Measurements from ENCODE around the gene ELANE. TPM values are rescaled to one million over a fixed set of nuclear protein-coding genes. Genes with fewer than 3 reads are reported as not detected.

ELANE gene
- total and polyA plus RNA-seq, 2 experiments from 2014 or later = 0.81 to 0.83 TPM

- TF ChIP-seq EZH2 (IDR thresholded peaks at IDR 0.05; ENCODE audit: borderline replicate concordance) = no peak
- TF ChIP-seq EZH2phosphoT487 (IDR thresholded peaks at IDR 0.05; ENCODE audit: low read depth, severe bottlenecking, unreplicated experiment) = no peak
- TF ChIP-seq CTCF (IDR thresholded peaks at IDR 0.05; ENCODE audit: poor library complexity) = no peak
- Histone ChIP-seq H3K4me1 (ENCODE audit: insufficient read depth) (no peaks in the 10 kb centered on the region), H4K20me1 (ENCODE audit: insufficient read depth, poor library complexity, severe bottlenecking) (peaks cover 49% of the 10 kb centered on the region), H3K4me3 (no peak overlapping the region), H3K4me2 (no peak overlapping the region), H3K79me2 (peaks cover 31% of the 10 kb centered on the region), H3K27ac (no peak overlapping the region), H3K27me3 (no peaks in the 10 kb centered on the region), H3K9me2 (replicated peaks; ENCODE audit: insufficient read depth) (no peaks in the 10 kb centered on the region), H3K9me3 (ENCODE audit: low read depth) (no peaks in the 10 kb centered on the region), H2AFZ (no peak overlapping the region), H3K36me3 (replicated peaks; ENCODE audit: insufficient read depth, low read depth) (peaks cover 5% of the 10 kb centered on the region)
- WGBS (ENCODE audit: low lambda C conversion rate, missing lambda C conversion rate) = 94% methylated on average over 20 of the region's 20 CpGs
- no peak for DNase-seq (ENCODE audit: low spot score)
These were observed 40.5 kb upstream of the ELANE start for GRCh38 chr19:811506-812048.

- Histone ChIP-seq H3K4me3 (no peak overlapping the region), H3K4me1 (ENCODE audit: insufficient read depth) (no peaks in the 10 kb centered on the region), H3K27me3 (no peaks in the 10 kb centered on the region), H4K20me1 (ENCODE audit: insufficient read depth, poor library complexity, severe bottlenecking) (peaks cover 42% of the 10 kb centered on the region), H3K79me2 (peaks cover 25% of the 10 kb centered on the region), H3K9me3 (ENCODE audit: low read depth) (no peaks in the 10 kb centered on the region), H2AFZ (no peak overlapping the region), H3K4me2 (no peak overlapping the region), H3K36me3 (replicated peaks; ENCODE audit: insufficient read depth, low read depth) (peaks cover 5% of the 10 kb centered on the region), H3K9me2 (replicated peaks; ENCODE audit: insufficient read depth) (no peaks in the 10 kb centered on the region), H3K27ac (no peak overlapping the region)
- DNase-seq (ENCODE audit: low spot score) = no peak
- TF ChIP-seq EZH2 (IDR thresholded peaks at IDR 0.05; ENCODE audit: borderline replicate concordance) (no peak), CTCF (IDR thresholded peaks at IDR 0.05; ENCODE audit: poor library complexity) (no peak), EZH2phosphoT487 (IDR thresholded peaks at IDR 0.05; ENCODE audit: low read depth, severe bottlenecking, unreplicated experiment) (no peak)
- 98% methylated on average over 38 of the region's 80 CpGs for WGBS (ENCODE audit: low lambda C conversion rate, missing lambda C conversion rate)
These were observed 39.9 kb upstream of the ELANE start for GRCh38 chr19:812049-812746.

- DNase-seq (ENCODE audit: low spot score) = no peak
- over 99% methylated on average over 60 of the region's 72 CpGs for WGBS (ENCODE audit: low lambda C conversion rate, missing lambda C conversion rate)
- H3K36me3 ChIP-seq (replicated peaks; ENCODE audit: insufficient read depth, low read depth) = peaks cover 5% of the 10 kb centered on the region
- H2AFZ ChIP-seq = no peak overlapping the region
- H3K27me3 ChIP-seq = no peaks in the 10 kb centered on the region
- H3K4me3 ChIP-seq = no peak overlapping the region
- no peaks in the 10 kb centered on the region for H3K4me1 ChIP-seq (ENCODE audit: insufficient read depth)
- H3K79me2 ChIP-seq = peaks cover 19% of the 10 kb centered on the region
- H4K20me1 ChIP-seq (ENCODE audit: insufficient read depth, poor library complexity, severe bottlenecking) = peaks cover 37% of the 10 kb centered on the region
- no peak overlapping the region for H3K4me2 ChIP-seq
- no peak for TF ChIP-seq EZH2phosphoT487 (IDR thresholded peaks at IDR 0.05; ENCODE audit: low read depth, severe bottlenecking, unreplicated experiment)
- no peak for TF ChIP-seq CTCF (IDR thresholded peaks at IDR 0.05; ENCODE audit: poor library complexity)
- TF ChIP-seq EZH2 (IDR thresholded peaks at IDR 0.05; ENCODE audit: borderline replicate concordance) = no peak
- no peaks in the 10 kb centered on the region for H3K9me2 ChIP-seq (replicated peaks; ENCODE audit: insufficient read depth)
- no peak overlapping the region for H3K27ac ChIP-seq
- no peaks in the 10 kb centered on the region for H3K9me3 ChIP-seq (ENCODE audit: low read depth)
These were observed 39.3 kb upstream of the ELANE start for GRCh38 chr19:812747-813218.

Data from hepatocyte (in vitro differentiated cells).